Astrocyte (in vitro differentiated cells and primary cell): ENCODE results near the gene TNFRSF8. TPM values are rescaled to one million over a fixed set of nuclear protein-coding genes. Genes with fewer than 3 reads are reported as not detected.
"Not testable (repeated sequence)": the region's sequence is repeated elsewhere in the genome, so short reads cannot be mapped to it uniquely, and the experiment has no call there.

ENCODE experiments used
- DNase-seq: peaks from one replicate; pipeline ENCODE4 v3.0.0-alpha.2; 2010; ENCODE audit warnings: low read depth
- FAIRE-seq: peaks from 2 replicates; lab custom pipeline; 2011; peaks lifted over from hg19 to GRCh38; lab: Jason Lieb, UNC
- H2AFZ ChIP-seq: 2 replicates; pipeline ENCODE4 v1.6.0; 2012; ENCODE audit warnings: low read depth, low read length, inconsistent platforms
- H3K27ac ChIP-seq: 2 replicates; pipeline ENCODE4 v1.5.1; 2011; ENCODE audit warnings: low read depth, low read length, inconsistent platforms
- H3K27me3 ChIP-seq: 2 replicates; pipeline ENCODE4 v1.6.0; 2011; ENCODE audit warnings: low read length, inconsistent platforms; ENCODE audit not compliant: insufficient read depth
- H3K36me3 ChIP-seq: 2 replicates; pipeline ENCODE4 v1.5.1; 2011; ENCODE audit warnings: low read length, inconsistent platforms; ENCODE audit not compliant: insufficient read depth
- H3K4me1 ChIP-seq: 2 replicates; pipeline ENCODE4 v1.5.1; 2011; ENCODE audit warnings: low read length, inconsistent platforms; ENCODE audit not compliant: insufficient read depth
- H3K4me2 ChIP-seq: 2 replicates; pipeline ENCODE4 v1.6.0; 2012; ENCODE audit warnings: low read length, inconsistent platforms
- H3K4me3 ChIP-seq: 2 replicates; pipeline ENCODE4 v1.5.1; 2011; ENCODE audit warnings: low read depth, mild to moderate bottlenecking, low read length, inconsistent platforms; ENCODE audit not compliant: insufficient read depth
- H3K79me2 ChIP-seq: 2 replicates; pipeline ENCODE4 v1.6.0; 2012; ENCODE audit warnings: mild to moderate bottlenecking, low read length, inconsistent platforms; ENCODE audit not compliant: insufficient read depth
- H3K9ac ChIP-seq: 2 replicates; pipeline ENCODE4 v1.6.0; 2012; ENCODE audit warnings: mild to moderate bottlenecking, low read length, inconsistent platforms
- H3K9me3 ChIP-seq: 2 replicates; pipeline ENCODE4 v1.5.1; 2012; ENCODE audit warnings: low read depth, mild to moderate bottlenecking, low read length, inconsistent platforms; ENCODE audit not compliant: insufficient read depth
- H4K20me1 ChIP-seq: 2 replicates; pipeline ENCODE4 v1.6.0; 2012; ENCODE audit warnings: low read length, inconsistent platforms; ENCODE audit not compliant: insufficient read depth
- H3K27ac Mint-ChIP-seq: one replicate; pipeline ENCODE4 v1.8.0; 2021; ENCODE audit warnings: mild to moderate bottlenecking, mixed read lengths; ENCODE audit not compliant: unreplicated experiment
- H3K27me3 Mint-ChIP-seq: one replicate; pipeline ENCODE4 v1.8.0; 2021; ENCODE audit warnings: low read depth, mixed read lengths; ENCODE audit not compliant: unreplicated experiment
- H3K36me3 Mint-ChIP-seq: one replicate; pipeline ENCODE4 v1.8.0; 2021; ENCODE audit warnings: low read depth, mixed read lengths; ENCODE audit not compliant: unreplicated experiment
- H3K4me1 Mint-ChIP-seq: one replicate; pipeline ENCODE4 v1.8.0; 2021; ENCODE audit warnings: low read depth, mixed read lengths; ENCODE audit not compliant: unreplicated experiment
- H3K4me3 Mint-ChIP-seq: one replicate; pipeline ENCODE4 v1.8.0; 2021; ENCODE audit warnings: mild to moderate bottlenecking, moderate library complexity, mixed read lengths; ENCODE audit not compliant: unreplicated experiment
- H3K9me3 Mint-ChIP-seq: one replicate; pipeline ENCODE4 v1.8.0; 2021; ENCODE audit warnings: mild to moderate bottlenecking, mixed read lengths; ENCODE audit not compliant: unreplicated experiment
- CTCF ChIP-seq: IDR thresholded peaks from 2 replicates; pipeline ENCODE4 v1.5.1; 2011; ENCODE audit warnings: low read depth, mild to moderate bottlenecking, inconsistent platforms, low read length, moderate library complexity; ENCODE audit not compliant: insufficient read depth
- EZH2 ChIP-seq: IDR thresholded peaks from 2 replicates; pipeline ENCODE4 v1.6.1; 2012; ENCODE audit warnings: mild to moderate bottlenecking, low read length, inconsistent platforms; ENCODE audit not compliant: insufficient read depth
- total RNA-seq: library from RNA; stranded (reverse); gene quantifications from 2 replicates; pipeline ENCODE4 v1.2.1, GENCODE V29; 2021

Gene TNFRSF8
- total RNA-seq, 1 donor from 2014 or later, result 0.16 TPM

GRCh38 chr1:12099610-12100009, 36.5 kb downstream of the TNFRSF8 start:
- Histone ChIP-seq H3K4me3 (no peak overlapping the region), H3K4me2 (no peak overlapping the region), H3K36me3 (no peaks in the 10 kb centered on the region), H3K79me2 (no peaks in the 10 kb centered on the region), H3K27ac (no peak overlapping the region), H3K4me1 (no peaks in the 10 kb centered on the region), H2AFZ (no peak overlapping the region), H4K20me1 (no peaks in the 10 kb centered on the region), H3K9me3 (no peaks in the 10 kb centered on the region), H3K9ac (no peak overlapping the region), H3K27me3 (peaks cover under 1% of the 10 kb centered on the region)
- no peaks in the 10 kb centered on the region for H3K4me1 Mint-ChIP-seq
- H3K36me3 Mint-ChIP-seq, result no peaks in the 10 kb centered on the region
- no peak overlapping the region for H3K27ac Mint-ChIP-seq
- H3K4me3 Mint-ChIP-seq, result no peak overlapping the region
- TF ChIP-seq EZH2 (no peak), CTCF (no peak)
- DNase-seq, result no peak
- peaks cover 2% of the 10 kb centered on the region for H3K9me3 Mint-ChIP-seq
- H3K27me3 Mint-ChIP-seq, result peaks cover 12% of the 10 kb centered on the region
- FAIRE-seq, result no peak

GRCh38 chr1:12100071-12100470, 37.0 kb downstream of the TNFRSF8 start:
- no peak for FAIRE-seq

GRCh38 chr1:12101120-12101519, 38.0 kb downstream of the TNFRSF8 start:
- not testable (repeated sequence) for H3K36me3 Mint-ChIP-seq, H3K9ac ChIP-seq, H3K9me3 ChIP-seq, H4K20me1 ChIP-seq, H3K27ac Mint-ChIP-seq, H3K27me3 ChIP-seq, H2AFZ ChIP-seq, DNase-seq, H3K79me2 ChIP-seq, H3K36me3 ChIP-seq, H3K27ac ChIP-seq, H3K9me3 Mint-ChIP-seq, H3K4me1 ChIP-seq, H3K4me3 Mint-ChIP-seq, FAIRE-seq, H3K4me3 ChIP-seq, H3K4me2 ChIP-seq, H3K4me1 Mint-ChIP-seq
- H3K27me3 Mint-ChIP-seq, result peaks cover 23% of the 10 kb centered on the region

More at GRCh38 chr1:12100071-12100470, 37.0 kb downstream of the TNFRSF8 start:
- no peaks in the 10 kb centered on the region for H3K4me1 Mint-ChIP-seq
- Histone ChIP-seq H3K9me3 (no peaks in the 10 kb centered on the region), H3K36me3 (no peaks in the 10 kb centered on the region), H3K79me2 (no peaks in the 10 kb centered on the region), H3K27ac (no peak overlapping the region), H3K4me1 (no peaks in the 10 kb centered on the region), H3K9ac (no peak overlapping the region), H4K20me1 (no peaks in the 10 kb centered on the region), H2AFZ (no peak overlapping the region), H3K4me3 (no peak overlapping the region), H3K4me2 (no peak overlapping the region), H3K27me3 (peaks cover 4% of the 10 kb centered on the region)
- no peak for DNase-seq
- H3K36me3 Mint-ChIP-seq, result no peaks in the 10 kb centered on the region
- H3K27me3 Mint-ChIP-seq, result peaks cover 15% of the 10 kb centered on the region
- peaks cover 2% of the 10 kb centered on the region for H3K9me3 Mint-ChIP-seq
- TF ChIP-seq EZH2 (no peak), CTCF (no peak)
- H3K27ac Mint-ChIP-seq, result no peak overlapping the region
- no peak overlapping the region for H3K4me3 Mint-ChIP-seq
